ENCODE measurements around the gene SLC66A2.
A peak's percentile ranks its signal among the peaks of the same experiment; 100 is the strongest.

The SLC66A2 gene

DNA sequence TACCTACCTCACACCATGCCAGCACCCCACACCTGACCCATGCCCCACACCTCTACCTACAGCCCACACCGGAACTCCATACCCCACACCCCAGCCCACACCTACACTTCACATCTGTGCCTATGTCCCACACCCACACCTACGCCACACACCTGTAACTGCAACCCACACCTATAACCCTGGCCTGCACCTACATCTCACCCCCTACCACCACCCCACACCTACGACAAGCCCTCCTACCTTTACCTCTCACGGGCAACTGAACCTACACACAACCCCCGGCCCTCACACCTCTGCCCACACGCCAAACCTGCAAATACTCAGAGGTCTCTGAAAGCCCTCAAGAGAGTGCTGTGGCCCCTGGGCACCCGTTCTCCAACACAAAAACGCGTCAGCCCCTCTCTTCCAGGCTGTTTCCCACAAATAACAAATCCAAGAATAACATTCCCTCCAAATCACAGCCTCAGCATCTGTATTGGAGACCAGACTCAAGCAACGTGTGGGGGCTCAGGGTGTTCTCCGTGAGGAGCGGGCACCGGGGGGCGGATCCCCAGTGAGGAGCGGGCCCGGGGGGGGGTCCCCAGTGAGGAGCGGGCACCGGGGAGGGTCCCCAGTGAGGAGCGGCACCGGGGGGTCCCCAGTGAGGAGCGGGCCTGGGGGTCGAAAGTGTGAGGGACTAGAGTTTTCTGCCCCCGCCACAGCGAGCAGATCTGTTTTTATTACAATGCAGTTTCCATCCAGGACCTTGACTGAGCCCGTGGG is 33.4 kb downstream of the SLC66A2 start:
- Histone ChIP-seq H3K9me3 (ENCODE audit: control insufficient read depth, insufficient read depth, low read length) (no peaks in the 10 kb centered on the region), H3K9ac (ENCODE audit: low read depth, low read length) (no peak overlapping the region), H3K4me1 (ENCODE audit: insufficient read depth, low read length) (no peaks in the 10 kb centered on the region), H3K36me3 (ENCODE audit: insufficient read depth, low read length) (no peaks in the 10 kb centered on the region)

- no peaks in the 10 kb centered on the region for H3K9me3 ChIP-seq (ENCODE audit: control insufficient read depth, insufficient read depth, low read length)
- no peak overlapping the region for H3K9ac ChIP-seq (ENCODE audit: low read depth, low read length)
- no peaks in the 10 kb centered on the region for H3K36me3 ChIP-seq (ENCODE audit: insufficient read depth, low read length)
- H3K4me1 ChIP-seq (ENCODE audit: insufficient read depth, low read length), result no peaks in the 10 kb centered on the region
Measured at GRCh38 chr18:79917169-79917852, 34.1 kb downstream of the SLC66A2 start.

DNA sequence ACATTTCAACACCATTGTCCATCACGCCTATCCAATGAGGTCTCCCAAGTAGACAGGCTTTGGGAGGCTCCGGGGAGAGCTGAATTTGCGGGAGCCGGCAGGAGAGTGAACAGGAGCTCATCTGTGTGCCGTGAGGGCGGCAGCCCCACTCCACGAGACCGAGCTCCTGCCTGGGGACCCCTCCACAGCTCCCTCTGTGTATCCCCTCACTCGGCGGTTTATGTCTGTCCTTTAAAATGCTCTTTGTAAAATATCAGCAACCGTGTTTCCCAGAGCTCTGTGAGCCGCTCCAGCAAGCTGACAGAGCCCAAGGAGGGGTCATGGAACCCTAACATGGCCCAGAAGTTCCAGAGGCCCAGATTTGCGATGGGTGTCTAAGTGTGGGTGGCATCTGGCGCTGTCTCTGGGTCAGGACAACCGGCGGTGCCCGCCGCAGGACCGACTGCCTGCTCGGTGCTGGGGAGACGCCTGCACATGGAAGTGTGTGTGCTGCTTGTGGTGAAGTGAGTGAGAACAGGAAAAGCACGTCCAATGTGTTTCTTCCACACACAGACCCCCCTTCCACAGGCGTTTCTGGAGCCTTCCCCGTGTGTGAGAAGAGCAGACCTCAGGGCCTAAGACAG is 34.8 kb downstream of the SLC66A2 start:
- Histone ChIP-seq H3K36me3 (ENCODE audit: insufficient read depth, low read length) (no peaks in the 10 kb centered on the region), H3K9ac (ENCODE audit: low read depth, low read length) (no peak overlapping the region), H3K9me3 (ENCODE audit: control insufficient read depth, insufficient read depth, low read length) (no peaks in the 10 kb centered on the region), H3K4me1 (ENCODE audit: insufficient read depth, low read length) (no peaks in the 10 kb centered on the region)

DNA sequence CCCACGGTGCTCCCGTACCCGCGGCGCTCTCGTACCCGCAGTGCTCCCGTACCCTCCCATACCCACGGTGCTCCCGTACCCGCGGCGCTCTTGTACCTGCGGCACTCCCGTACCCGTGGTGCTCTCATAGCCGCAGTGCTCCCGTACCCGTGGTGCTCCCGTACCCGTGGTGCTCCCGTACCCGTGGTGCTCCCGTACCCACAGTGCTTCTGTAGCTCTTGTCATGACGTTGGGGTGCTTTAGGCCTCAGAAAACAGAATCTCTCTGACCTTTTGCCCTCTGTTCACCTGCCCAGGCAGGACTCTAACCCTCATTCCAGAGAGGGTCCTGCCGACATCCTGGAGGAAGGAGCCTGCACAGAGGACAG is 35.3 kb downstream of the SLC66A2 start:
- H3K4me1 ChIP-seq (ENCODE audit: insufficient read depth, low read length), result no peaks in the 10 kb centered on the region
- H3K9me3 ChIP-seq (ENCODE audit: control insufficient read depth, insufficient read depth, low read length), result no peaks in the 10 kb centered on the region
- H3K36me3 ChIP-seq (ENCODE audit: insufficient read depth, low read length), result no peaks in the 10 kb centered on the region
- no peak overlapping the region for H3K9ac ChIP-seq (ENCODE audit: low read depth, low read length)

DNA sequence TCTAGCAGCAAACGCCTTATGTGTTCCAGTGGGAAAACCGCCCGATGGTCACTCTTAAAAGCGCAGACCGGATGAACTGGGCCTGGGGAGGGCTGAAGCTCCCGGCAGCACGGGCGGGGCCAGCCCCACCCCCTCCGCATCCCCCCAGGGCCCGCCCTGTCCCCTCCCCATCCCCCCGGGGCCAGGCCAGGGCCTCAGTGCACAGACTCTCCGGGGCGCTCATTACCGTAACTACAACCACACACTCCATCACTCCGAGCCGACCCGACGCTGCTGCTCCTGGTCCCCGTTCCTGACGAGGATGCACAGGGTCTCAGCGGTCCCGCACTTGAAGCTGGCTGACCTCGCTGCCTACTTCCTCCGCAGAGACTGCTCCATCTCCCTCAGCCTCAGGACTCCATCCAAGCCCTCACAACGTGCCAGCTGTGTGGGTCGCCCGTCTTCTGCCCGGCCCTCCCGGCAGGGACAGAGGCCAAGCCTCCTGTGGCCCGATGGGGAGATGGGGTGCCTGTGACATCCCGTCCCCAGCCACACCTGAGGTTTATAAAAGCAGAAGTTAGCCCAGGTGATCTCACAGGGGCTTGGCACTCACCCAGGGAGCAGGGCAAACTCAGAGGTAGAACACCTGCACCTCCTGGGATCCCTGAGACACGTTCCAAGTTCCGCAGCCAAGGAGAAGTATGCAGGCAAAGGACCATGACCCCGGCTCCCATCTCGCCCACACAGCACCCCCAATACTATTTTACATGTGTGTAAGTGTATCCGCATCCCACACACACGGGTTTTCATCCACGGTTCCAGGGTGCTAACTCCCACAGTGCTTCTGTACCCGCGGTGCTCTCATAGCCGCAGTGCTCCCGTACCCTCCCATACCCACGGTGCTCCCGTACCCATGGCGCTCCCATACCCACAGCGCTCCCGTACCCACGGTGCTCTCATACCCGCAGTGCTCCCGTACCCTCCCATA is 36.0 kb downstream of the SLC66A2 start:
- Histone ChIP-seq H3K36me3 (ENCODE audit: insufficient read depth, low read length) (no peaks in the 10 kb centered on the region), H3K9me3 (ENCODE audit: control insufficient read depth, insufficient read depth, low read length) (no peaks in the 10 kb centered on the region), H3K9ac (ENCODE audit: low read depth, low read length) (no peak overlapping the region)

DNA sequence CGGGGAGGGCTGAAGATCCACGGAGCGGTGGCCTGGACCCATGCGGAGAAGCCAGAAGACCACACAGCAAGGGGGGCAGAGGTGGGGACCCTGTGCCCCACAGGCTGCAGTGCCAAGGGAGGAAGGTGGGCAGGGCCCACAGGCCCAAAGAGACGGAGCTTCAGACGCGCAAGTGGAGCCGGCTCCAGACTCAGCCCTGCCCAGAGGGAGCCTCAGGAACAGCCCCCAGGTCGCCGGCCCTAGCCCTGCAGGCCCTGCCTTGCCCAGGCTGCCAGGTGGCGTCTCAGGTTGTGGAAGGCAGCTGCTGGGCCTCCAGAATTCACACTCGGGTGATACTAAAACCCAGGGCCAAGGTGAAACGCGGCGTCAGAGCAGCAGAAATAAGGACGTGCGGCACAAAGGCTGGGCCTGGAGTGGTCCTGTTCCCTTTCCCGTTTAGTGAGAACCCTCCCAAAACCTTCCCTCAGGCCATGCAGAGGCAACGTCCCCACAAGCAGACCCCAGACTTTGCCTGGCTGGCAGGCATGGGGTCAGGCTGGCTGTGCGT is 36.8 kb downstream of the SLC66A2 start:
- Histone ChIP-seq H3K4me1 (ENCODE audit: insufficient read depth, low read length) (no peaks in the 10 kb centered on the region), H3K36me3 (ENCODE audit: insufficient read depth, low read length) (no peaks in the 10 kb centered on the region), H3K9me3 (ENCODE audit: control insufficient read depth, insufficient read depth, low read length) (no peaks in the 10 kb centered on the region), H3K9ac (ENCODE audit: low read depth, low read length) (no peak overlapping the region)

More for the DNA sequence above, 36.0 kb downstream of the SLC66A2 start:
- no peaks in the 10 kb centered on the region for H3K4me1 ChIP-seq (ENCODE audit: insufficient read depth, low read length)

GRCh38 chr18:79912994-79913831 is 38.2 kb downstream of the SLC66A2 start:
- Histone ChIP-seq H3K9me3 (ENCODE audit: control insufficient read depth, insufficient read depth, low read length) (no peaks in the 10 kb centered on the region), H3K9ac (ENCODE audit: low read depth, low read length) (no peak overlapping the region), H3K4me1 (ENCODE audit: insufficient read depth, low read length) (no peaks in the 10 kb centered on the region), H3K36me3 (ENCODE audit: insufficient read depth, low read length) (no peaks in the 10 kb centered on the region)

DNA sequence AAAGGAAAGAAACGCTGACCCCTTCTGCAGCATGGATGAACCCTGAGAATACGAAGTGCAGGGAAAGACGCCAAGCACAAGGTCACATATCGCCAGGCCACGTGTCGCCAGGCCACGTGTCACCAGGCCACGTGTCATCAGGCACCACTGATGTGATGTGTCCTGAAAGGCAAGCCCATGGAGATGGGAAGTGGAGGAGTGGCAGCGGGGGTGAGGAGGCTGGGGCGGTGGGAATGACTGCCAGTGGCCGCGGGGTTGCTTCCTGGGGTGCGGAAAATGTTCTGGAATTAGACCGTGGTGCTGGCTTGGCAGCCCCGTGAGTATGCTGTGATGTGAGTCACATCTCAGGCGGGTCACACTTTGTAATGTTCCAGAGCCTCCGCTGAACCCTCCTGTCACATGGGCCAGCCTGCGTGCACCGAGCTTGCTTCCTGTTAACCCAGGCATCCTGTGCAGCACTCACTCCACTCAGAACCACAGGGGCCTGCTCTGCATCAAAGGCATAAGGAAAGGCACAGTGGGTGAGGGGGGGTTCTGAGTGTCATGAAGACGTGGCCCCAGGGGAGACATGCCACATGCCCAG is 39.0 kb downstream of the SLC66A2 start:
- no peaks in the 10 kb centered on the region for H3K9me3 ChIP-seq (ENCODE audit: control insufficient read depth, insufficient read depth, low read length)
- H3K4me1 ChIP-seq (ENCODE audit: insufficient read depth, low read length), result no peaks in the 10 kb centered on the region
- H3K9ac ChIP-seq (ENCODE audit: low read depth, low read length), result no peak overlapping the region
- no peaks in the 10 kb centered on the region for H3K36me3 ChIP-seq (ENCODE audit: insufficient read depth, low read length)

- H3K9ac ChIP-seq (ENCODE audit: low read depth, low read length), result peak overlapping the region; percentile 57; the same call in 1 of the 2 replicates
- no peaks in the 10 kb centered on the region for H3K36me3 ChIP-seq (ENCODE audit: insufficient read depth, low read length)
- H3K4me1 ChIP-seq (ENCODE audit: insufficient read depth, low read length), result no peaks in the 10 kb centered on the region
- no peaks in the 10 kb centered on the region for H3K9me3 ChIP-seq (ENCODE audit: control insufficient read depth, insufficient read depth, low read length)
Measured at GRCh38 chr18:79911344-79912270, 39.8 kb downstream of the SLC66A2 start.

- H3K36me3 ChIP-seq (ENCODE audit: insufficient read depth, low read length), result no peaks in the 10 kb centered on the region
- no peaks in the 10 kb centered on the region for H3K9me3 ChIP-seq (ENCODE audit: control insufficient read depth, insufficient read depth, low read length)
- no peaks in the 10 kb centered on the region for H3K4me1 ChIP-seq (ENCODE audit: insufficient read depth, low read length)
- no peak overlapping the region for H3K9ac ChIP-seq (ENCODE audit: low read depth, low read length)
Measured at GRCh38 chr18:79910563-79911343, 40.7 kb downstream of the SLC66A2 start.

GRCh38 chr18:79906706-79907105 is 44.7 kb downstream of the SLC66A2 start:
- Histone ChIP-seq H3K36me3 (ENCODE audit: insufficient read depth, low read length) (no peaks in the 10 kb centered on the region), H3K9me3 (ENCODE audit: control insufficient read depth, insufficient read depth, low read length) (no peaks in the 10 kb centered on the region), H3K9ac (ENCODE audit: low read depth, low read length) (no peak overlapping the region), H3K4me1 (ENCODE audit: insufficient read depth, low read length) (no peaks in the 10 kb centered on the region)

GRCh38 chr18:79905993-79906392 is 45.5 kb downstream of the SLC66A2 start:
- Histone ChIP-seq H3K36me3 (ENCODE audit: insufficient read depth, low read length) (no peaks in the 10 kb centered on the region), H3K4me1 (ENCODE audit: insufficient read depth, low read length) (no peaks in the 10 kb centered on the region), H3K9ac (ENCODE audit: low read depth, low read length) (no peak overlapping the region), H3K9me3 (ENCODE audit: control insufficient read depth, insufficient read depth, low read length) (no peaks in the 10 kb centered on the region)

Data from ES-I3 (cell line).